GM21786 (cell line): ENCODE data around the gene DNAJB2.
"Not testable (repeated sequence)": the region's sequence is repeated elsewhere in the genome, so short reads cannot be mapped to it uniquely, and the experiment has no call there.

ENCODE experiments used
- ATAC-seq: cut with Tn5 transposase; IDR thresholded peaks from one replicate; pipeline ENCODE4 v1.9.1; 2021; ENCODE audit not compliant: unreplicated experiment

DNAJB2 gene

DNA sequence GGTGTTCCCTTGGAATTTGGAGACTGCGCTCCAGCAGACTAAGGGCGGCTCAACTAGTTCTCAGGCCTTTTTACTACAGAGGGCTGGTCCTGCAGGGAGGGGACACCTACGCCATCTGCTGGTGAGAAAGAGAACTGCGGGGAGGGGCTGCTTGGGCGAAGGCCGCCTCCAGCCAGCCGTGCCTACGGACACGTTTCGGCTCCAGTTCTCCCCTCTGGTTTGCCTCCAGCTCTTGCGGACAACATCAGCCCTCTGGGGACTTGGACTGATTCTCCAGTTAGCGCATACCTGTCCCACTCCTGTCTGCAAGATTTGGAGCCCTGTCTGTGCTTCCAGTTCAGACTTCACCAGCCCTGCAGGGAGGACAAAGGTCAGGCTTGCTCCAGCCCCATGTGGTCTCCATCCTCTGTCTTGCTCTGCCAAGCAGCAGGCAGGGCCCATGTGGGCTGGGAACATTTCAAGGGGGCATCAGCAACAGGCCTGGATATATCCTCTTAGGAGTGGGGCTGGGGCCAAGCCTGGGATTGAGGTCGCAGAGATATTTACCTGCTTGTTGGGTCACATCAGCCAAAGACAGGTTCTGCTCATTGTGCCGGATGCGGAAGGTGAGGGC is 19.7 kb downstream of the DNAJB2 start:
- peak; percentile 57 for ATAC-seq

DNA sequence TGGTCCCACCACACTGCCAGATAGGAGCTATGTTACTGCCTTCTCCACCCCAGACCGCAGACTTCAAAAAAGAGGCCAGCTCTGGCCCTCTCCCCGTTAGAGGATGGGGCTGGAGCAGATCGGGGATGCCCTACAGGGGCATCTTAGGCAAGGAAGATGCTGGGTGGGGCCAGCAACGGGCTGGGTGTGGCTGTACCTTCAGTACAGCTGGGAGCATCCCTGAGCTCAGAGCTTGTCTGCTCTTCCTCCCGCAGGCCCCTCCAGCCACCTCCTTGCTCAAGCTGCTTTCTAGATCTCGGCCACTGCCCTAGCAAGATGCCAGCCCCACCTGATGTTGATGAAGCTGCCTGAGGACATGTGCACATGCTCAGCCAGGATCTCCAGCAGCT is 20.2 kb downstream of the DNAJB2 start:
- no peak for ATAC-seq

DNA sequence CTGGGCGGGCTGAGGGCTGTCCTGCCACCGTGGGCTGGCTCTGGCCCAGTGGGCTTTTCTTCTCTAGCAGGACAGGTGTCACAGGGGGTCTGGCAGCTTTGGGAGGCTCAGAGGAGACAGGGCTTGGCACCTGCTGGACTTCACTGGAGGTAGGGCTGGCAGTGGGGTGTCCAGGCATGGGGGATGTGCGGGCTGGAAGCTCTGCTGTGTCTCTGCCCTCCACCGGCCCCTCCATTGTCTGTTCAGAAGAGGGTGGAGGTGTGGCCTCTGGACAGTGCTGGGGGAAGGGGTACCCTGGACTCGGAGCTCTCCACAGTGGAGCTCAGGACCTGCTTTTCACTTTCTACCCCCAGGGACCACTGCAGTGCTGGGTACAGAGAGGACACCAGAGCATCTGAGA is 20.9 kb downstream of the DNAJB2 start:
- no peak for ATAC-seq

DNA sequence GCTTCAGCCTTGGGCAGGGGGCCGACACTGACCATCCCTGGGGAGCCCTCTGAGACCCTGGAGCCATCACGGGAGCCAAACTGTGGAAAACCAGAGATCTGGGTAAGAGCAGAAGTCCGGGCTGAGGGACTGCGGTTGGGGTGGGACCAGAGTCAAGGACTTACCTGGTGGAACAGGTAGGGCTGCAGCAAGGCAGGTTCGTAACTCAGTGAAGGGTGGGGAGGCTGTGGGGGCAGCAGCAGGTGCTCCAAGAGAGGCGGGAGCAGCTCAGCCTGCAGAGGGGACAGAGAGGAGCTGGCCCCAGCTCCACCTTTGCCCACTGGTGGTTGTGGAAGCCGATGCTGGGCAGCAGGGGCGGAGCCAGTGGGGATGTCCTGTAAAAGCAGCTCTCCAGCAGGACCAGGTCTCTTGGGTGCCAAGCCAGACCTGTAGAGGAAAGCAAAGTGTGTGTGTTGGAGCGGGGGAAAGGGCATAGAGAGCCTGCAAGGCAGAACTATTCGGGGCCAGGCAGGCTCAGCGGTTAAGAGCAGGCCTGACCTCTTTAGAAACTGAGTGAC is 23.3 kb downstream of the DNAJB2 start:
- no peak for ATAC-seq

DNA sequence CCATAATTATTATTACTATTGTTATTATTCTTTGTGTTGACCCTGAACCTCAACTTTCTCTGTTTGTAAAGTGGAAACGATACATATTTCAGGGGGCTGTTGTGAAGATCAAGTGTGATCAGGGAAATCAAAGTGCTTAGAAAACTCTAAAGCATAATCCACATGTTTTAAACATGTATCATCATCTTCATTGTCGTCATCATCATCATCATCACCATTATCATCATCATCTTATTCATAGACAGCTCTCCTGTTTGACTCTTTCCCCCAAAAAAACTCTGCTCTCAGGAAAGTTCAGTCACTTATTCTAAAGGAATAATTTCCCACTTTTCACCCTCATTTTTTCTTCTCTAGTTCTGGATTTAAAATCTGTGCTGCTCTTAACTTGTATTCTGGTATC is 25.1 kb downstream of the DNAJB2 start:
- no peak for ATAC-seq

DNA sequence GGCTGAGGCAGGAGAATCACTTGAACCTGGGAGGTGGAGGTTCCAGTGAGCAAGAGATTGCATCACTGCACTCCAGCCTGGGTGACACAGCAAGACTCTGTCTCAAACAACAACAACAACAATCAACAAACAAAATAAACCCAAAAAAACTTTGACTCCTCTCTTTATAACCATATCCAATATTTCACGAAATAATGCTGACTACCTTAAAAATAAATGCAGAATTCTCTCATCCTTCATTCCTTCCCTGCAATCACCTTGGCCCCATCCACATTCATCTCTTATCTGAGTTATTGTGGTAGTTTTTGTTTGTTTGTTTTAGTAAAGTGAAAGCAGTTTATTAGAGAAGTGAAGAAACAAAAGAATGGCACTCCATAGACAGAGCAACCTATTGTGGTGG is 26.9 kb downstream of the DNAJB2 start:
- no peak for ATAC-seq

DNA sequence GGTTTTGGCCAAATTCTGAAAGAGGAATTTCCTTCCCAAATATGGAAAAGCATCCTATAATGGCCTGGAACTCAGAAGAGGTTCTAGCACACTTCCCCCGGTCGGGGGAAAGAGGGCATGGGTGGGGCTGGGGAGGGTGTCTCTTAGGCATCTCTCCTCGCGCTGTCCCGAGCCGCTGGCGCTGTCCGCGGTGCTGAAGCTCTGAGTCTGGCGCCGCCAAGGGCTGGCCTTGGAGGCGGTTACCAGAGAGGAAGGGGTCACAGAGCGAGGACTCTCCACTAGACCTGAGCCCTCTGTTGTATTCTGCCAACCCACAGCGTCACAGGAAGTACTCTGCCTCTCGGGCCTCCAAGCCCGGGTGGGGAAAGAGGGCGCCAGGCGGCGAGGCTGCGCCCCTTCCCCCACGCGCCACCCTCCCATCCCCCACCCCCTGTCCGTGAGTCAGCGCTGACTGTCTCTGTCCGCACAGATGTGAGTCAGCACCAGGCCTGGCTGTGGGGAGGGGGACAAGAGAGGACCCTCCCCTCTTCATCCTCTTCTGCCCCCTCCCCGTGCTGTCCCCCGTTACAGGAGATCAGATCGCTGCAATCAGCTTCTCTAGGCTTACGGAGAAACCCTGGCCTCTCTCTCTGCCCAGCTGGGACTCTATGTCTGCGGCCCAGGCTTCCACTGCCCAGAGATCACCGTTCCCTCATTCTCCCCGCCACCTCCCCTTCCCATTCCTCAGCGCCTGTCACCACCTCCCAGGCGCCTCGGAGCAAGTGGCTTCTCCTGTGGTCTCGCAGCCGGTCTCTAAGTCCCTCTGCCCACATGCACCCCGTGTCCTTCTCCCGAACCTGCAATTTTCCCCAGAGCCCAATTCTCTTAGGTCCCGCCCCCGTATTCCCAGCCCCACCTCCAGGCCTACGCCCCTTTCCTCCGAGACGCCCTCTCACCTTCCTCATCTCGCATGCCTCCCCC is 29.3 kb downstream of the DNAJB2 start:
- no peak for ATAC-seq

DNA sequence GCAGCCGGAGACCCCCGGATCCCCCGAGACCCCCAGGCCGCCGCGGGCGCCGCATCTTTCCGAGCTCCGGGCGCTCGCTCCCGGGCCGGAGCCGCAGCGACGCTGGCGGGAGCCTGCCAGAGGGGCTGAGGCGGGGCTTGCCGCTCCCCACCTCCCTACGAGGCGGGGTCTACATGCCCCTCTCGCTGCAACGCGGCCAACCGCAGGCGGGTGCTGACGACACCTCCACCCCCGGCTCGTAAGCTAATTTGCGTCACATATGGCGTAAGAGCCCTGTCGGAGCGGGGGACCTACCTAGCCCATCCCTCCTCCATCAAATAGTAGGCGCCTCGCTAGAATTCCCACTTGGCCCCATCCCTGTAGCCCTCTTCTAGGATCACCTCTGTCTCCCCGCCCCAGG is 30.1 kb downstream of the DNAJB2 start, which contains the start of gene PTPRN:
PTPRN (minus strand) TSS at position 124 of the 400 bp plus-strand sequence; CDS start at position 55, 69 bp downstream.
- ATAC-seq, result no peak

DNA sequence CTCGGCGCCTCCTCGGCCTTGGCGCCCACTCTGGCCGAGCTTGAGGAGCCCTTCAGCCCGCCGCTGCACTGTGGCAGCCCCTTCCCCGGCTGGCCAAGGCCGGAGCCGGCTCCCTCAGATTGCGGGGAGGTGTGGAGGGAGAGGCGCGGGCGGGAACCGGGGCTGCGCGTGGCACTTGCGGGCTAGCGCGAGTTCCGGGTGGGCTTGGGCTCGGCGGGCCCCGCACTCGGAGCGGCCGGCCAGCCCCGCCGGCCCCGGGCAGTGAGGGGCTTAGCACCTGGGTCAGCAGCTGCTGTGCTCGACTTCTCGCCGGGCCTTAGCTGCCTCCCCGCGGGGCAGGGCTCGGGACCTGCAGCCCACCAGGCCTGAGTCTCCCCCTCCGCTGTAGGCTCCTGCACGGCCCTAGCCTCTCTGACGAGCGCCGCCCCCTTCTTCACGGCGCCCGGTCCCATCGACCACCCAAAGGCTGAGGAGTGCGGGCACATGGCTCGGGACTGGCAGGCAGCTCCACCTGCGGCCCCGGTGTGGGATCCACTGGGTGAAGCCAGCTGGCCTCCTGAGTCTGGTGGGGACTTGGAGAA is 33.6 kb downstream of the DNAJB2 start:
- ATAC-seq, result not testable (repeated sequence)

DNA sequence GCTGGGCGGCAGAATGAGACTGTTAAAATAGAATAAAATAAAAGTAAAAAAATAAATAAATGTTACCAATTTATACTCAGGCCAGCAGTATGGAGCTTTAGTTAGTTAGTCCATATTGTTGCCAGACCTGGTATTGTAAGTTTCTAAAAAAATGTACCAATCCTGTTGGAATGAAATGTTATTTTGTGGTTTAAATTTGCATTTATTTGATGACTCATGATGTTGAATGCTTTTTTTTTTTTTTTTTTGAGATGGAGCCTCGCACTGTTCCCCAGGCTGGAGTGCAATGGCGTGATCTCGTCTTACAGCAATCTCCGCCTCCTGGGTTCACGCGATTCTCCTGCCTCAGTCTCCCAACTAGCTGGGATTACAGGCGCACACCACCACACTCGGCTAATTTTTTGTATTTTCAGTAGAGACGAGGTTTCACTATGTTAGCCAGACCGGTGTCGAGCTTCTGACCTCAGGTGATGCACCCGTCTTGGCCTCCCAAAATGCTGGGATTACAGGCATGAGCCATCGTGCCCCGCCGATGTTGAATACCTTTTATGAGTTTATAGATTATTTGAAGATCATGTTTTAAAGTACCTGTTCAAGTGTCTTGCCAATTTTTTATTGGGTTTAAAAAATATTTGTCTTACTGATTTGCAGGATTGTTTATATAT is 35.8 kb downstream of the DNAJB2 start:
- no peak for ATAC-seq

DNA sequence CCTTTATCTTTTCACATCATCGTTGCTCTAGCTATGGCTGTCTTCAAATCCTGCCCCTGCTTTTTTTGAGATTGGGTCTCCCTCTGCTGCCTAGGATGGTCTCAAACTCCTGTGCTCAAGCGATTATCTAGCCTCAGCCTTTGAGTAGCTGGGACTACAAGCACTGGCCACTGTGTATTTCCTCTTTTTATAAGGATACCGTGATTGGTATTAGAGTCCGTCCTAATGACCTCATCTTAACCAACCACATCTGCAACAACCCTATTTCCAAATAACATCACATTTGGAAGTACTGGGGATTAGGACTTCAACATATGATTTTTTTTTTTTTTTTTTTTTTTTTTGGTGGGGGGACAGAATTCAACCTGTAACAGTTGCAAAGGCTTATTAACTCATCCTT is 44.3 kb downstream of the DNAJB2 start:
- no peak for ATAC-seq

DNA sequence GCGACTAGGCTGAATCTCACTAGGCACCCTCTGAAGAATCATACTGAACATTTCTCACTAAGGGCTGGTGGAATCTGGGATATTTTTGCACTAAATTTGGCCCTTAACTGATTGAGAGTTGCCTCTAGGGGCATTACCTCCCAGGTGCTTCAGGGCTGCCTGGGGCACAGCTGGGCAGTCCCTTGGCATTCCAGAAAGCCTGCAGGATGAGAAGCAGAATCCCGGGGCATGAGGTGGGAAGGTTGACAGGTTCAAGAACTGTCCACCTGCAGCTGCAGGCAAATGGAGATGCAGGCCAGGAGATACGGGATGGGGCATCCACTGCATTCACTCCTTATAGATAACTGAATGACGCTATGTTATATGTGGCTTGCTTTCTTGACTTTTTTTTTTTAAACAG is 46.0 kb downstream of the DNAJB2 start:
- no peak for ATAC-seq

DNA sequence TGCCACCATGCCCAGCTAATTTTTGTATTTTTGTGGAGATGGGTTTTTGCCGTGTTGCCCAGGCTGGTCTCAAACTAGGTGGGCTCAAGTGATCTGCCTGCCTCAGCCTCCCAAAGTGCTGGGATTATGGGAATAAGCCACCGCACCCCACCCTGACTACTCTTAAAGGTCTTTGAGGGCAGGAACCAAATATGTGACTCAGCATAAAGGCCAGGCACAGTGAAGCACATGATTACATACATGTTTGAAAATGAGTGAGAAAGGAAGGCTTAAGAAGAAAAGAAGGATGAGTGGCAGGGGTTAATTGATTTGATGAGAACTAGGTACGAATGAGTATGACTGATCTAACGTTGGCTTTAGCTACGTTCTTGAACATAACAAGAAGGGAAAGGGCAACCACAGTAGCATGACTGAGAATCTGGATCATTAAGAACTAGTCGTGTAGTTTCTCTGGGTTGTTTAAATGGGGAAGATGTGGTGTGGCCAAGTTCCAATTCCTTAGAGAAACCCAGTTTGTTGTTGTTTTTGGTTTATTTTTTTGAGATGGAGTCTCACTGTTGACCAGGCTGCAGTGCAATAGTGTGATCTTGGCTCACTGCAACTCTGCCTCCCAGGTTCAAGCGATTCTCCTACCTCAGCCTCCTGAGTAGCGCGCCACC is 46.6 kb downstream of the DNAJB2 start:
- no peak for ATAC-seq

DNA sequence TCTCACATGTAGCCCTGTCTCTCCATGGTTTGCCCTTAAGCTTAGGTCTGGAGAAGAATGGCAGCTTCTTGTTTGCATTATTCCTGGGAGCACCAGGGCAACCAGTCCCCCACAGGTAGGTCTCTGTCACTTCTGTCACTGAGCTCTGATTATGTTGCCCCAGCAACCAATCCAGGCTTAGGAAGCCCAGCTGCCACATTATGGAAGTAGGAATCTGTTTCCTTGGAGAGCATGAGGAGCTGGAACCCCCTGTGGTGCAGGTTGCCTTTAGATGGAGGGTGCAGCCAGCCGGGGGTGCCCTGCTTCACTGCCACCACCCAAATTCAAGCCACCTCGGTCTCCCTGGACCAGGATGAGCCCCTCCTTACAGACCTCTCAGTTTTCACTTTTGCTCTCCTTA is 48.6 kb downstream of the DNAJB2 start:
- no peak for ATAC-seq

DNA sequence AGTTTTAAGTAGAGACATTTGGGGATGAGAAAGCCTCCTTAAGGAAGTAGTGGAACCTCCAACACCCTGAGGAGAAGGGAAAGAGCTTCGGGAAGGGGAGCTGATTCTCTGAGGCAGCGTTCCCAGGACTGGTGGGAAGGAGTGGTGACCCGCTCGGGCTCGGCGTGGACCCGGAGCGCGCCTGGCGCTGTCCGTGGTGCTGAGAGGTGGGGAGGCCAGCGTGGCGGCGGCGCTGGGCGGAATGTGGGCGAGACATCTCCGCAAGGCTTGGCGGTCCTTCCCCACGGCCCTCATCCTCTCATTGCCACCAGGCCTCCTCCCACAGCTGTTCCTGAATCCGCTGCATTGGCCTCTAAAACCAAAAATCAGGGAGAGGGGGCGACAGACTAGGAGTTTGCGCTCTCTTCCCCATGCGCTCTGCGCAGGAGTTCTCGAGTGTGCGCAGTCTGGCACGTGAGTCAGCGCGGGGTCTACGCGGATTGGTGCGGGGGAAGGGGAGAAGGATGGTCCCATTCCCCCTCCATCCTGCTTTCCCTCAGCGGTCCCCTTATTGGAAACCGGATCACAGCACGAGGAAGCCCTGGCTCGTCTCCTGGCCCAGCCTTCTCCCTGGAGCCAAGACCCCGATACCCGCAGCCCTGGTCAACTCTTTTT is 52.5 kb downstream of the DNAJB2 start:
- no peak for ATAC-seq

DNA sequence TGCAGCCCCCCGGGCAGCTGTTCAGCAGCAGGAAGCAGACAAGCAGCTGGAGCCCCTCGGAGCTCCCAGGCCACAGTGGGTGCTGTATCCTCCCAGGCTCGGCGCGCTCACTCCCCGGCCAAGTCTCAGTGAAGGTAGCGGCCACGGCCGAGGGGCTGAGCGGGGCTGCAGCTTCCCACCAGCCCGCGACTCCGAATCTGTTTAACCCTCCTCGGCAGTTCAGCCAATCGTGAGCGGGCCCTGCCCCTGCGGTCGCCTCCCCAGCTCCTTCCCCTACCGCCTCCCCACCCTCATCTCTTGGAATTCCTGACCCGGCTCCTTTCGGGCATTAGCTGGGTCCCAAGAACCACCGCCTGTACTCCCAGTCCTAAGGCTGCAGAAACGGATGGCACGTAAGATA is 53.4 kb downstream of the DNAJB2 start, which contains the start of gene RESP18:
RESP18 (minus strand) TSS at position 203 of the 400 bp plus-strand sequence.
- no peak for ATAC-seq

DNA sequence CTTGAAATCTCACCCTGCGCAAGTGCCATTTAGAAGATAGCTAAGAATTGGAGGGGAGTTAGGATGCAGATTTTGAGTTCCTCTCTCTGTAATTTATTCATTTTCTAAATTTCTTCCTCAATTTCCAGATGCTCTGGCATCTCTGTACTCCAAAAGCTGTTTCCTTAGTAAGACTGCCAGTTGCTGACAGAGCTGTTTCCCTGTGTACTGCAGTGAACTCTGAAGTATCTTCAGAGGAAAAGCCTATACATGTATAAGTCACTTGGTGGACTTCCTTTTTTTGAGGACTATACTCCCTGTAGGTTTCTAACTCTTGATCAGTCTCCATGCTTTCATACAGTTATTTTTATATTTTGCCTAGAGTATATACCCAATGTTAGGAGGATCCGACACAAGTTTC is 54.9 kb downstream of the DNAJB2 start:
- no peak for ATAC-seq

DNA sequence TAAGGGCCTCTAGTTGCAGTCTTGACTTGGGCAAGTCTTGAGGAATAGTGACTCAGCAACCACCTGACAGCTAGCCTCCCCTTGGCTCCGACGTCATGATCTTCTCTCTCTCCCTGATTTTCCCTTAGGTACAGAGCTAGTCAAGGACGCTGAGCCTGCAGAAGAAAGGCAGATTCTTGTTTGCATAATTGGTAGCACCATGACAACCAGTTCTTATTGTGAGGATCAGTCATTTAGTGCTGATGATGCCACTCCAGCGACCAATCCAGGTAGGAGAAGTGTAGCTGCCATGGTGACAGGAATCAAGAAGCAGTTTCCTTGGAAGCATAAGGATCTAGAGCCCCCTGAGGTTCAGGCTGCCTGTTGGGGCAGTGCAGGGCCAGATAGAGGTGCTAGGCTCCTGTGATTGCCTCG is 56.2 kb downstream of the DNAJB2 start:
- ATAC-seq, result no peak
